Prostate gland (tissue), 2 donors: ENCODE measurements around the gene TSTD2. TPM values are rescaled to one million over a fixed set of nuclear protein-coding genes. Genes with fewer than 3 reads are reported as not detected.

ENCODE experiments used
- DNase-seq: peaks from one replicate; pipeline ENCODE4 v3.0.0-alpha.2; 2019; ENCODE audit warnings: low spot score
- H3K27ac ChIP-seq, 2 donors: fragments of 200-600 bp; sonication (generic); 2 replicates each; pipeline ENCODE4 v1.5.1; 2017 to 2019
- H3K27me3 ChIP-seq: fragments of 200-600 bp; sonication (generic); replicated peaks from 2 replicates; pipeline ENCODE4 v1.5.1; 2019; ENCODE audit not compliant: insufficient read depth
- H3K36me3 ChIP-seq, 2 donors: fragments of 200-600 bp; sonication (generic); 1 replicate in 1 of 2; 2 replicates in 1 of 2; pipeline versions ENCODE4 v1.5.1 to v1.8.1; 2017 to 2019
- H3K4me1 ChIP-seq: fragments of 200-600 bp; sonication (generic); replicated peaks from 2 replicates; pipeline ENCODE4 v1.5.1; 2019
- H3K4me3 ChIP-seq, 2 donors: fragments of 200-600 bp; sonication (generic); 2 replicates each; pipeline ENCODE4 v1.5.1; 2017 to 2019
- H3K9me3 ChIP-seq: fragments of 200-600 bp; sonication (generic); 2 replicates; pipeline ENCODE4 v1.5.1; 2017
- POLR2A ChIP-seq: fragments of 450-650 bp; IDR thresholded peaks from one replicate; pipeline ENCODE4 v1.6.1; 2016; ENCODE audit warnings: antibody characterized with exemption, mild to moderate bottlenecking
- POLR2AphosphoS5 ChIP-seq: sonication (generic); formaldehyde crosslinking; IDR thresholded peaks from one replicate; pipeline ENCODE4 v1.6.1; 2017; ENCODE audit warnings: antibody characterized with exemption
- WGBS: methylation state at CpG from one replicate; pipeline ENCODE4 v1.1.5; 2018; 5-methylcytosine and 5-hydroxymethylcytosine counted together
- intact Hi-C: fragments of 100-400 bp; cut with DNase I; formaldehyde crosslinking; loops from one replicate; pipeline ENCODE4 v1.14.2; 2022
- total RNA-seq, 2 donors: library from RNA; depleted of rRNA; stranded (reverse); fragments of >200 nt; gene quantifications; one replicate each; pipeline ENCODE4 v1.1.0, GENCODE V29; 2016
- TF ChIP-seq, protein P1 (sequence below), 4 experiments: fragments of 200-600 bp in 2 of 4; fragments of 450-650 bp in 2 of 4; sonication (generic) in 2 of 4; IDR thresholded peaks; 1 replicate in 3 of 4; 2 replicates in 1 of 4; pipeline ENCODE4 v1.5.1; 2016 to 2019; ENCODE audit warnings: antibody characterized with exemption in 4 of 4, mild to moderate bottlenecking in 2 of 4, moderate library complexity in 2 of 4

TSTD2 gene
- total RNA-seq, 2 donors from 2014 or later = 14.6 to 24.5 TPM

GRCh38 chr9:97660340-97660739 is 27.2 kb upstream of the TSTD2 start:
- intact Hi-C loops = no loop called here
- 77% methylated on average over 5 of the region's 5 CpGs for WGBS
- Histone ChIP-seq H3K27me3 (no peaks in the 10 kb centered on the region), H3K4me1 (no peaks in the 10 kb centered on the region), H3K4me3 (no peak overlapping the region), H3K9me3 (no peaks in the 10 kb centered on the region), H3K27ac (no peak overlapping the region), H3K36me3 (no peaks in the 10 kb centered on the region)
- DNase-seq = no peak
- TF ChIP-seq, protein P1, sequence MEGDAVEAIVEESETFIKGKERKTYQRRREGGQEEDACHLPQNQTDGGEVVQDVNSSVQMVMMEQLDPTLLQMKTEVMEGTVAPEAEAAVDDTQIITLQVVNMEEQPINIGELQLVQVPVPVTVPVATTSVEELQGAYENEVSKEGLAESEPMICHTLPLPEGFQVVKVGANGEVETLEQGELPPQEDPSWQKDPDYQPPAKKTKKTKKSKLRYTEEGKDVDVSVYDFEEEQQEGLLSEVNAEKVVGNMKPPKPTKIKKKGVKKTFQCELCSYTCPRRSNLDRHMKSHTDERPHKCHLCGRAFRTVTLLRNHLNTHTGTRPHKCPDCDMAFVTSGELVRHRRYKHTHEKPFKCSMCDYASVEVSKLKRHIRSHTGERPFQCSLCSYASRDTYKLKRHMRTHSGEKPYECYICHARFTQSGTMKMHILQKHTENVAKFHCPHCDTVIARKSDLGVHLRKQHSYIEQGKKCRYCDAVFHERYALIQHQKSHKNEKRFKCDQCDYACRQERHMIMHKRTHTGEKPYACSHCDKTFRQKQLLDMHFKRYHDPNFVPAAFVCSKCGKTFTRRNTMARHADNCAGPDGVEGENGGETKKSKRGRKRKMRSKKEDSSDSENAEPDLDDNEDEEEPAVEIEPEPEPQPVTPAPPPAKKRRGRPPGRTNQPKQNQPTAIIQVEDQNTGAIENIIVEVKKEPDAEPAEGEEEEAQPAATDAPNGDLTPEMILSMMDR (IDR thresholded peaks at IDR 0.05) = no peak
- TF ChIP-seq POLR2AphosphoS5 (no peak), POLR2A (no peak)

GRCh38 chr9:97659771-97660170 is 26.6 kb upstream of the TSTD2 start:
- no peak overlapping the region for H3K4me3 ChIP-seq
- H3K36me3 ChIP-seq = no peaks in the 10 kb centered on the region
- no peaks in the 10 kb centered on the region for H3K9me3 ChIP-seq
- no peak for TF ChIP-seq POLR2A
- TF ChIP-seq, protein P1 (IDR thresholded peaks at IDR 0.05) = no peak
- no peak for TF ChIP-seq POLR2AphosphoS5
- no peak overlapping the region for H3K27ac ChIP-seq
- DNase-seq = no peak
- no peaks in the 10 kb centered on the region for H3K4me1 ChIP-seq
- intact Hi-C loops = no loop called here
- H3K27me3 ChIP-seq = no peaks in the 10 kb centered on the region
- 92% methylated on average over 3 of the region's 3 CpGs for WGBS

DNA sequence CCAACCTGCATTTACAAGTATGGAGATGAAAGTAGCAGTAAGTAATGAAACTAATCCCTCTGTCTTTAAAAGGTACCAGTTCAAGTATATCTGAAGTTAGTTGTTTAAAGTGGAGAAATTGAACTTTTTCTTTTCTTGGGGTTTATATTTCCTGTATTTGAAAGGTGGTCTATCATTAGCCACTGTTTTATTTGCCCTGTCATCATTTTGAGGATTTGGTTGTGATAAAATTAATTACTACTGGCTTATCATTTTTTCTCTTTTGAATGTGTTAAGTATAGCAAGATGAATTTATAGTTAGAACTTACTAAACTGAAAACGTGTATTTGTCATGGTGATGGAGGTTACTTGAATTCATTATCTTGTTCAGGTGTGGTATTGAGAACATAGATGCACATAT is 25.5 kb upstream of the TSTD2 start:
- Histone ChIP-seq H3K4me1 (no peaks in the 10 kb centered on the region), H3K27ac (no peak overlapping the region), H3K4me3 (no peak overlapping the region), H3K9me3 (no peaks in the 10 kb centered on the region), H3K36me3 (no peaks in the 10 kb centered on the region), H3K27me3 (no peaks in the 10 kb centered on the region)
- 91% methylated on average over 1 of the region's 1 CpG for WGBS
- TF ChIP-seq POLR2A = no peak
- no peak for TF ChIP-seq POLR2AphosphoS5
- TF ChIP-seq, protein P1 (IDR thresholded peaks at IDR 0.05) = no peak
- no peak for DNase-seq
- intact Hi-C loops = no loop called here

GRCh38 chr9:97651646-97652045 is 18.5 kb upstream of the TSTD2 start:
- WGBS = 88% methylated on average over 3 of the region's 3 CpGs
- no peaks in the 10 kb centered on the region for H3K27me3 ChIP-seq
- H3K4me1 ChIP-seq = no peaks in the 10 kb centered on the region
- no peak overlapping the region for H3K4me3 ChIP-seq
- no peak for TF ChIP-seq POLR2A
- TF ChIP-seq, protein P1 (IDR thresholded peaks at IDR 0.05) = no peak
- TF ChIP-seq POLR2AphosphoS5 = no peak
- DNase-seq = no peak
- H3K36me3 ChIP-seq = no peaks in the 10 kb centered on the region
- no peak overlapping the region for H3K27ac ChIP-seq
- H3K9me3 ChIP-seq = no peaks in the 10 kb centered on the region
- intact Hi-C loops = no loop called here

GRCh38 chr9:97647996-97648395 is 14.8 kb upstream of the TSTD2 start:
- H3K36me3 ChIP-seq = no peaks in the 10 kb centered on the region
- H3K27me3 ChIP-seq = no peaks in the 10 kb centered on the region
- WGBS = 96% methylated on average over 5 of the region's 5 CpGs
- no peaks in the 10 kb centered on the region for H3K9me3 ChIP-seq
- intact Hi-C loops = no loop called here
- no peak overlapping the region for H3K27ac ChIP-seq
- no peak for DNase-seq
- H3K4me1 ChIP-seq = no peaks in the 10 kb centered on the region
- no peak for TF ChIP-seq POLR2A
- TF ChIP-seq POLR2AphosphoS5 = no peak
- TF ChIP-seq, protein P1 (IDR thresholded peaks at IDR 0.05) = no peak
- H3K4me3 ChIP-seq = no peak overlapping the region
